Smooth muscle cell of the brain vasculature (primary cell): Measurements from ENCODE around the gene GPATCH2.
"Not testable (repeated sequence)": the region's sequence is repeated elsewhere in the genome, so short reads cannot be mapped to it uniquely, and the experiment has no call there.

Experiments
- DNase-seq: peaks from one replicate; pipeline ENCODE4 v3.0.0-alpha.2; 2012; ENCODE audit warnings: low read depth, low spot score

Gene GPATCH2

DNA sequence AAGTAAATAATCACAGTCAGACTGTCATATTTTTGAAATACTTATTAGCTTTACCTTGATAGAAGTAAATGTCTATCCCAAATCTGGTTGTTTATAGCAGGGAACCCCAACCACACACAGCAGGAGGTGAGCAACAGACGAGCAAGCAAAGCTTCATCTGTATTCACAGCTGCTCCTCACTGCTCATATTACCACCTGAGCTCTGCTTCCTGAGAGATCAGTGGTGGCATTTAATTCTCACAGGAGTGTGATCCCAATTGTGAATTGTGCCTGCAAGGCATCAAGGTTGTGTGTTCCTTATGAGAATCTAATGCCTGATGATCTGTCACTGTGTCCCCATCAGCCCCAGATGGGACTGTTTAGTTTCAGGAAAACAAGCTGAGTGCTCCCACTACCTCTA is 104.3 kb downstream of the GPATCH2 start:
- no peak for DNase-seq

- DNase-seq: no peak
Observed at GRCh38 chr1:217525773-217526490, 105.0 kb downstream of the GPATCH2 start.

- DNase-seq: no peak
Observed at GRCh38 chr1:217524787-217525520, 105.9 kb downstream of the GPATCH2 start.

- not testable (repeated sequence) for DNase-seq
Observed at GRCh38 chr1:217523921-217524320, 107.0 kb downstream of the GPATCH2 start.

DNA sequence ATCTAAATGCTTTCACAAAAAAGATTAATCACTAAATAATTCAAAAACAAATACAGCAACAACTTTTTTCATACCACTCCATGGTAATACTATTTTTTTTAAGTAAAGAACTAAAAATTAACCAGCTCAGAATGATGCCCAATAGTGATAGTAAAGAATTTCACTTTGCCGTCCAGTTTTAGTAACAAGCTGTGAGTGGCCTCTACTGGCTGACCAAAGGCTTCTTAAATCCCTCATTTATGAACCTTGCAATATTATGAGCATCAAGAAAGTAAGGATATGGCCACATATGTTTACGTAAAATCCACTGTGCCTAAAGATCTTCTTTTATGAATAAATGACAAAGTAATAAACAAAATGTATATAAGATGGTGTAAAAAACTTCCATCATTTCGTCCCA is 108.6 kb downstream of the GPATCH2 start:
- DNase-seq: no peak

GRCh38 chr1:217521317-217521716 is 109.6 kb downstream of the GPATCH2 start:
- DNase-seq: no peak

GRCh38 chr1:217506878-217507277 is 124.0 kb downstream of the GPATCH2 start:
- DNase-seq: no peak

DNA sequence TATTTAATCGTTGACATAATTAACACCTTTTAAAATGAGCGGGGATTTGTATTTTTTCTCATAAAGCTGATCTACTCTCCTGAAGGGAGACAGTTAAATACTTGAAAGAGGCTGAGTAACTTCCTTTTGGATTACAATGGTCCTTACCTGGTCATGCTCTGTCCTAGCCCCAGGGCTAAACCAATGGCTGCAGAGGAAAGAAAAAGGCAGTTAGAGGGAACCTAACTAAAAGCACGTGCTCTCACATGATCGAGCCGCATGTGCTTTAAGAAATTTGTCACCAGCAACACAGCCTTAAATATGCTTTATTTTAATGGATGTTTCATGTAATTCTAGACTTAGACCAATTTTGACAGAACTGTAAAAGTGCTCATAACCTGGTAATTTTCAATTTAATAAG is 132.7 kb downstream of the GPATCH2 start:
- DNase-seq: no peak

GRCh38 chr1:217495249-217495648 is 135.6 kb downstream of the GPATCH2 start:
- DNase-seq: no peak

GRCh38 chr1:217494767-217495166 is 136.1 kb downstream of the GPATCH2 start:
- no peak for DNase-seq

- DNase-seq: no peak
Observed at GRCh38 chr1:217493290-217493689, 137.6 kb downstream of the GPATCH2 start.

DNA sequence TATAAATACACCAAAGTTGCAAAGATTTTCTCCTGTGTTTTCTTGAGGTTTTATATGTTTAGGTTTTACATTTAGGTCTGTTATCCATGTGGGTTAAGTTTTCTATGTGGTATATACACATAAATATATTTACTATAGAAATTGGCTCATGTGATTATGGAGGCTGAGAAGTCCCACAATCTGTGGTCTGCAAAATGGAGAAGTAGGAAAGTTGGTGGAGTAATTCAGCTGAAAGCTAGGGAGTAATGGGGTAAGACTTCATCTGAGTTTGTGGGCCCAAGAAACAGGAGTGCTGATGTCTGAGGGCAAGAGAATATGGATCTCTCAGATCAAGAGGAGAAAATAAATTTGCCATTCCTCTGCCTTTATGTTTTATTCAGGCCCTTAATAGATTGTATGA is 146.0 kb downstream of the GPATCH2 start:
- DNase-seq: no peak

GRCh38 chr1:217482356-217483102 is 148.4 kb downstream of the GPATCH2 start:
- no peak for DNase-seq

GRCh38 chr1:217478450-217478849 is 152.4 kb downstream of the GPATCH2 start:
- no peak for DNase-seq

- DNase-seq: no peak
Observed at GRCh38 chr1:217472915-217473314, 158.0 kb downstream of the GPATCH2 start.

- DNase-seq: no peak
Observed at GRCh38 chr1:217471403-217471802, 159.5 kb downstream of the GPATCH2 start.

DNA sequence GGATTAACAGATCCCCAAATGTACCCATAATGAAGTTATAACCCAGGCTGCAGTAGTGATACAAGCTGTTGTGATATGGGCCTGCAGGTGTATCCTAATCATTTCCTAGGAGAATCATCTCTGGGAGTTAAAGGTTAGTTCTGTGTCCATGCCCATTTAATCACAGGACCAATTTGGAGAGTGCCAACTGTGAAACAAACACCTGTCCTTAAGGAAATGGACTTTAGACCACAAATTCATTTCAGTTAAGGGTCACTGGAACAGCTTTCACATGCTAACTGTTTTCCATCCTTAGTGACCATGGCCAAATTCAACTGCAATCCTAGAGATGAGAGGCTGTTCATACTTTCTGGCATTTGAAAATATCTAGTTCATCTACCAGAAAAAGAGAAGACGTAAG is 160.9 kb downstream of the GPATCH2 start:
- no peak for DNase-seq

DNA sequence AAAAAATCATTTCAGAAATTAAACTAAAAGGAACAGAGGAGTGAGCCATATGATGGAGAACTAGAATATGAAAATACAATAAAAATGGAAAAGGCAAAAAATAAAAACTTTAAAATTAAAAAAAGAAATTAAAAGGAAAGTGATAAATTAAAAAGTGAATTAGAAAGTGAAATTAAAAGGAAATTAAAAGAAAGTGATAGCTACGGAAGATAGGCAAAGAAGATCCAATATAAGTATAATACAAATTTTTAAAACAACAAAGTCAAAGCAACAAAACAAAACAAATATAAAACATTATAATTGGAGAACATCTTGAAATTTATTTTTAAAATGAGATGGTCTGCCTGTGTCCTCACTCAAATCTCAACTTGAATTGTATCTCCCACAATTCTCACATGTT is 165.8 kb downstream of the GPATCH2 start:
- no peak for DNase-seq

DNA sequence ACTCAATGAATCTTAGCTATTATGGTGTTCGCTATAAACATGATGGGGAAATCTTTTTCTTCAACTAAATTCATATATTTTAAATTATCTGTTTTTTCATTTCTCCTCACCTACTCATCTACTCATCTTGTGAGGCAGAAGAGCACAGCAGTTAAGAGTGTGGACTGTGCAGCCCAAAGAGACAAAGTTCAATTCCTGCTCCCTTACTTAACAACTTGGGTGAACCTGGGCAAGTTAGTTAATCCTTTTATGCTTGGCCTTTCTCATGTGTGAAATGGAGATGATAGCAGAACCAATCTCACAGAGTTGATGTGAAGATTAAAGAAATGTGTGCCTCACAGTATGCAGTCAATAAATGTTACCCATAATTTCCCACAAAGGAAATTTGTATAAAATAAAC is 168.2 kb downstream of the GPATCH2 start:
- no peak for DNase-seq

- DNase-seq: no peak
Observed at GRCh38 chr1:217462159-217462558, 168.7 kb downstream of the GPATCH2 start.

DNA sequence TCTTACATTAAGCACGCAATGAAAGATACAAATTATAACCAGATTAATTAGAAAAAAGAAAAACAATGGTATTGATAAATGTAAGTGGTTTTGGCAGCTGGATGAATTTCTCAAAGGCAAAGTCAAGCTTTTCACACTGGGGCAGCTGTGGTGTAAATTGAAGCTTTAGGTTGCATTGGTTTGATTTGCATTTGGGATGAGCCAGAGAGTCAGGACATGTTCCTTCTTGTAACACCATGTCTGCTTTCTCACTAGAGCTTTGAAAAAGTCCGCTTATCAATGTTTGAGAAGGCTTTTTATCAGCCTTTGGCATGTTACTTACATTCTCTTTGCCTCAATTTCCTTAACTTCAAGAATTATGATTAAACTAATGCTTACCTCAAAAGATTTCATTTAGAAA is 173.9 kb downstream of the GPATCH2 start:
- DNase-seq: no peak

GRCh38 chr1:217456261-217456660 is 174.6 kb downstream of the GPATCH2 start:
- no peak for DNase-seq

DNA sequence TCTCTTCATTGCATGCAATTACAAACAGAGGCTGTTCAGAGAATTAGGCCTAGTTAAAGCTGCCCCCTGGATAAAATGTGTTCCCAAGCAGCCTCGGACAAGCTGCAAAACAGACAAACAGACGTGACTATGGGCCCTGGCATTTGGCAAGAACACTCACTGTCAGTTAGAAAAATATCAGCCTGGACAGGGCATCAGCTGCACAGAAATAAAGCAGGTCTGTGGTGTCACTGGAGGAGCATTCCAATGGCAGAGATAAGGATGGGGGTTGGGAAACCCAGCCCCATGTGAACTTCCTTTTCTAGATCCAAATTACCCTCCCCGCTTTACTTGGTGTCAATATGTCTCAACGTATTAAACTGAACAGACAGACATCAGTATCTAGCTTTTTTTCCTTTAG is 177.1 kb downstream of the GPATCH2 start:
- no peak for DNase-seq
